IMR-90 (cell line): Measurements from ENCODE around the gene CHST8. TPM values are rescaled to one million over a fixed set of nuclear protein-coding genes. Genes with fewer than 3 reads are reported as not detected.

Experiments used
- ATAC-seq: fragments of 200-7000 bp; cut with Tn5 transposase; 2 replicates; pipeline ENCODE4 v1.9.1; 2020; ENCODE audit warnings: low read depth, mild to moderate bottlenecking, moderate library complexity
- BruUV-seq: library from RNA; stranded (reverse); fragments of 400-500 nt; replicated peaks from 2 replicates; lab custom pipeline; 2021; lab: Mats Ljungman, UMichigan
- CTCF ChIA-PET: fragments of 300-600 bp; formaldehyde crosslinking; extraction: SDS; loops from one replicate; lab custom pipeline; 2021; ENCODE audit warnings: antibody characterized with exemption; lab: Yijun Ruan, JAX
- POLR2A ChIA-PET: fragments of 300-600 bp; sonication (Branson Sonifier 250); formaldehyde crosslinking; loops from one replicate; lab custom pipeline; 2022; ENCODE audit warnings: antibody characterized with exemption; ENCODE audit not compliant: unreplicated experiment; lab: Charles Lee
- DNase-seq: peaks from one replicate; pipeline ENCODE4 v3.0.0; 2013
- H2AFZ ChIP-seq: replicated peaks from 2 replicates; pipeline ENCODE3; 2013; ENCODE audit warnings: low read length, mild to moderate bottlenecking; ENCODE audit not compliant: poor library complexity
- H2AK5ac ChIP-seq: 2 replicates; pipeline ENCODE4 v1.6.1; 2013; ENCODE audit warnings: low read depth, low read length, inconsistent platforms
- H2AK9ac ChIP-seq: replicated peaks from 2 replicates; pipeline ENCODE3; 2013; ENCODE audit warnings: mild to moderate bottlenecking, low read depth, low read length, moderate library complexity; ENCODE audit not compliant: poor library complexity
- H2BK120ac ChIP-seq: 2 replicates; pipeline ENCODE4 v1.6.1; 2013; ENCODE audit warnings: low read depth, low read length, inconsistent platforms
- H2BK15ac ChIP-seq: 3 replicates; pipeline ENCODE4 v1.6.1; 2013; ENCODE audit warnings: low read depth, low read length, inconsistent platforms
- H2BK20ac ChIP-seq: 2 replicates; pipeline ENCODE4 v1.6.1; 2013; ENCODE audit warnings: low read depth, mild to moderate bottlenecking, inconsistent platforms, low read length, moderate library complexity
- H2BK5ac ChIP-seq: 2 replicates; pipeline ENCODE4 v1.6.1; 2013; ENCODE audit warnings: mild to moderate bottlenecking, low read depth, low read length, inconsistent platforms; ENCODE audit not compliant: poor library complexity, severe bottlenecking
- H3K14ac ChIP-seq: replicated peaks from 2 replicates; pipeline ENCODE4 v1.6.1; 2013; ENCODE audit warnings: low read depth, low read length, inconsistent platforms
- H3K18ac ChIP-seq: 2 replicates; pipeline ENCODE4 v1.6.1; 2013; ENCODE audit warnings: low read depth, low read length, control low read depth
- H3K23ac ChIP-seq: 2 replicates; pipeline ENCODE4 v1.6.1; 2013; ENCODE audit warnings: low read depth, low read length, inconsistent platforms
- H3K27ac ChIP-seq: 2 replicates; pipeline ENCODE4 v1.5.1; 2013; ENCODE audit warnings: mild to moderate bottlenecking, control low read depth, low read length; ENCODE audit not compliant: insufficient read depth
- H3K27me3 ChIP-seq: 2 replicates; pipeline ENCODE4 v1.6.1; 2013; ENCODE audit warnings: low read length; ENCODE audit not compliant: control insufficient read depth, insufficient read depth
- H3K36me3 ChIP-seq: 2 replicates; pipeline ENCODE4 v1.6.1; 2013; ENCODE audit warnings: low read length, mixed read lengths; ENCODE audit not compliant: control insufficient read depth, insufficient read depth
- H3K4ac ChIP-seq: 2 replicates; pipeline ENCODE4 v1.6.1; 2013; ENCODE audit warnings: low read depth, low read length, inconsistent platforms
- H3K4me1 ChIP-seq: 2 replicates; pipeline ENCODE4 v1.6.1; 2013; ENCODE audit warnings: low read length, mixed read lengths; ENCODE audit not compliant: control insufficient read depth, insufficient read depth
- H3K4me2 ChIP-seq: 2 replicates; pipeline ENCODE4 v1.6.1; 2013; ENCODE audit warnings: low read depth, mild to moderate bottlenecking, control low read depth, low read length, moderate library complexity
- H3K4me3 ChIP-seq: 2 replicates; pipeline ENCODE4 v1.5.1; 2013; ENCODE audit warnings: low read depth, mild to moderate bottlenecking, control low read depth, low read length, moderate library complexity; ENCODE audit not compliant: insufficient read depth
- H3K56ac ChIP-seq: 2 replicates; pipeline ENCODE4 v1.6.1; 2013; ENCODE audit warnings: low read length, inconsistent platforms; ENCODE audit not compliant: insufficient read depth; ENCODE audit errors: extremely low read depth
- H3K79me1 ChIP-seq, 2 experiments: 2 replicates each; pipeline ENCODE4 v1.6.1; 2013; ENCODE audit warnings: low read length in 2 of 2, inconsistent platforms in 1 of 2, low read depth in 1 of 2
- H3K9ac ChIP-seq: 2 replicates; pipeline ENCODE4 v1.6.1; 2013; ENCODE audit warnings: low read depth, low read length, control low read depth
- H3K9me1 ChIP-seq: 2 replicates; pipeline ENCODE4 v1.6.1; 2013; ENCODE audit warnings: low read length, inconsistent platforms; ENCODE audit not compliant: insufficient read depth
- H3K9me3 ChIP-seq: 2 replicates; pipeline ENCODE4 v1.6.1; 2013; ENCODE audit warnings: low read length; ENCODE audit not compliant: control insufficient read depth, insufficient read depth
- H4K20me1 ChIP-seq: 2 replicates; pipeline ENCODE4 v1.6.1; 2013; ENCODE audit warnings: low read length, inconsistent platforms; ENCODE audit not compliant: insufficient read depth
- H4K5ac ChIP-seq: 2 replicates; pipeline ENCODE4 v1.6.1; 2013; ENCODE audit warnings: mild to moderate bottlenecking, low read depth, low read length, control low read depth
- H4K8ac ChIP-seq, 2 experiments: 2 replicates each; pipeline ENCODE4 v1.6.1; 2013; ENCODE audit warnings: low read depth in 2 of 2, low read length in 2 of 2, control low read depth in 1 of 2, inconsistent platforms in 1 of 2
- H4K91ac ChIP-seq: 2 replicates; pipeline ENCODE4 v1.6.1; 2013; ENCODE audit warnings: low read depth, low read length, inconsistent platforms; ENCODE audit not compliant: insufficient read depth
- BHLHE40 ChIP-seq: fragments of 150-350 bp; IDR thresholded peaks from 2 replicates; pipeline ENCODE4 v1.6.1; 2016; ENCODE audit warnings: mild to moderate bottlenecking, low read depth, low read length
- CEBPB ChIP-seq: IDR thresholded peaks from 2 replicates; pipeline ENCODE4 v1.6.1; 2012; ENCODE audit warnings: low read depth, low read length, improper control_type of control experiment
- CHD1 ChIP-seq: IDR thresholded peaks from 2 replicates; pipeline ENCODE4 v1.6.1; 2012; ENCODE audit warnings: low read depth, low read length, improper control_type of control experiment
- CTCF ChIP-seq: conservative IDR thresholded peaks from 2 replicates; pipeline ENCODE4 v1.5.1; 2012; ENCODE audit warnings: mild to moderate bottlenecking, low read depth, low read length, improper control_type of control experiment
- ELK1 ChIP-seq: fragments of 150-350 bp; IDR thresholded peaks from 2 replicates; pipeline ENCODE4 v1.6.1; 2016; ENCODE audit warnings: low read depth, mild to moderate bottlenecking, low read length, moderate library complexity, borderline replicate concordance
- FOS ChIP-seq: fragments of 150-350 bp; IDR thresholded peaks from 2 replicates; pipeline ENCODE4 v1.6.1; 2016; ENCODE audit warnings: low read depth, low read length
- MAFK ChIP-seq: IDR thresholded peaks from 2 replicates; pipeline ENCODE4 v1.6.1; 2012; ENCODE audit warnings: low read depth, low read length, improper control_type of control experiment
- MAZ ChIP-seq: IDR thresholded peaks from 2 replicates; pipeline ENCODE4 v1.6.1; 2012; ENCODE audit warnings: low read depth, mild to moderate bottlenecking, low read length, improper control_type of control experiment, moderate library complexity, borderline replicate concordance
- NFE2L2 ChIP-seq: fragments of 150-350 bp; IDR thresholded peaks from 2 replicates; pipeline ENCODE4 v1.6.1; 2016; ENCODE audit warnings: low read depth, mild to moderate bottlenecking, low read length
- POLR2A ChIP-seq: IDR thresholded peaks from 2 replicates; pipeline ENCODE4 v1.6.1; 2012; ENCODE audit warnings: mild to moderate bottlenecking, low read depth, low read length
- RAD21 ChIP-seq: IDR thresholded peaks from 2 replicates; pipeline ENCODE4 v1.6.1; 2012; ENCODE audit warnings: low read length, improper control_type of control experiment
- RCOR1 ChIP-seq: IDR thresholded peaks from 2 replicates; pipeline ENCODE4 v1.6.1; 2012; ENCODE audit warnings: mild to moderate bottlenecking, low read length, improper control_type of control experiment; ENCODE audit not compliant: insufficient replicate concordance
- RFX5 ChIP-seq: IDR thresholded peaks from 2 replicates; pipeline ENCODE4 v1.8.0; 2012; ENCODE audit warnings: low read depth, mild to moderate bottlenecking, low read length, moderate library complexity
- SMC3 ChIP-seq: fragments of 150-350 bp; IDR thresholded peaks from 2 replicates; pipeline ENCODE4 v1.6.1; 2016; ENCODE audit warnings: low read depth, mild to moderate bottlenecking, antibody characterized with exemption, low read length, moderate library complexity
- USF2 ChIP-seq: fragments of 150-350 bp; IDR thresholded peaks from 2 replicates; pipeline ENCODE4 v1.6.1; 2017; ENCODE audit warnings: mild to moderate bottlenecking, antibody characterized with exemption, low read length, low read depth
- WGBS, 2 experiments: methylation state at CpG; one replicate each; pipeline versions ENCODE4 v1.1.5 to v1.1.7; 2013; ENCODE audit warnings: missing lambda C conversion rate in 2 of 2; ENCODE audit not compliant: insufficient read length in 1 of 2; ENCODE audit errors: extremely low coverage in 2 of 2; 5-methylcytosine and 5-hydroxymethylcytosine counted together
- dilution Hi-C: fragments of 300-500 bp; cut with HindIII; formaldehyde crosslinking; loops from one replicate; pipeline ENCODE4 v1.14.3; 2018; ENCODE audit warnings: low sequenced_read_pairs; ENCODE audit not compliant: unreplicated experiment
- in situ Hi-C: fragments of 300-500 bp; cut with MboI; formaldehyde crosslinking; loops from 3 replicates; pipeline ENCODE4 v1.14.3; 2019; ENCODE audit warnings: low sequenced_read_pairs, inconsistent platforms, mixed read lengths
- intact Hi-C: fragments of 100-400 bp; cut with micrococcal nuclease; formaldehyde crosslinking; loops from 2 replicates; pipeline ENCODE4 v1.10.0; 2022
- polyA plus RNA-seq, 3 experiments: library from polyadenylated mRNA; depleted of rRNA; stranded (reverse); fragments of >200 nt; gene quantifications; 2 replicates each; pipeline ENCODE4 v1.2.3, GENCODE V29; 2012; ENCODE audit warnings: low replicate concordance in 1 of 3
- total RNA-seq: library from RNA; depleted of rRNA; stranded (reverse); fragments of >200 nt; gene quantifications from 2 replicates; pipeline ENCODE4 v1.2.3, GENCODE V29; 2012

The CHST8 gene
- total and polyA plus RNA-seq, 2 of the 4 experiments (the other 2 are of a cell fraction): not detected

GRCh38 chr19:33665776-33666595 is 44.2 kb downstream of the CHST8 start:
- no peak overlapping the region for H2BK15ac ChIP-seq
- no peak overlapping the region for H3K4me2 ChIP-seq
- 42% methylated on average over 7 of the region's 22 CpGs; no CpG with 5 or more reads in 1 of the 2 experiments for WGBS, 2 experiments
- ChIA-PET POLR2A (no interaction called here), CTCF (no interaction called here)
- no peaks in the 10 kb centered on the region for H3K27me3 ChIP-seq
- H4K8ac ChIP-seq: no peak overlapping the region
- H3K14ac ChIP-seq: no peak overlapping the region
- no peaks in the 10 kb centered on the region for H3K9me3 ChIP-seq
- no peaks in the 10 kb centered on the region for H4K20me1 ChIP-seq
- no peak overlapping the region for H4K5ac ChIP-seq
- no peak overlapping the region for H3K4ac ChIP-seq
- no peaks in the 10 kb centered on the region for H3K36me3 ChIP-seq
- no peaks in the 10 kb centered on the region for H3K4me1 ChIP-seq
- no peak overlapping the region for H2AK9ac ChIP-seq
- H3K79me1 ChIP-seq: no peaks in the 10 kb centered on the region
- H2BK20ac ChIP-seq: no peak overlapping the region
- H2AFZ ChIP-seq: no peak overlapping the region
- H3K9me1 ChIP-seq: no peaks in the 10 kb centered on the region; the same call in 1 of the 2 replicates
- no peak overlapping the region for H2AK5ac ChIP-seq
- no peak overlapping the region for H3K9ac ChIP-seq
- no peak overlapping the region for H3K27ac ChIP-seq
- DNase-seq: no peak
- H2BK5ac ChIP-seq: no peak overlapping the region
- no peak overlapping the region for H3K4me3 ChIP-seq
- intact Hi-C loops: no loop called here
- in situ Hi-C loops: no loop called here
- no TSS peak for BruUV-seq
- H2BK120ac ChIP-seq: no peak overlapping the region
- dilution Hi-C loops: no loop called here
- ATAC-seq: no peak
- no peak overlapping the region for H3K56ac ChIP-seq
- no peak overlapping the region for H3K18ac ChIP-seq
- no peak overlapping the region for H4K91ac ChIP-seq
- no peak overlapping the region for H3K23ac ChIP-seq
- TF ChIP-seq MAZ (no peak), CTCF (no peak), USF2 (no peak), CEBPB (no peak), ELK1 (no peak), CHD1 (no peak), POLR2A (no peak), FOS (no peak), RFX5 (no peak), RAD21 (no peak), RCOR1 (no peak), SMC3 (no peak), MAFK (no peak), NFE2L2 (no peak), BHLHE40 (no peak)
